Measurements from ENCODE around the gene UBE2A. TPM values are rescaled to one million over a fixed set of nuclear protein-coding genes. Genes with fewer than 3 reads are reported as not detected.
A peak's percentile ranks its signal among the peaks of the same experiment; 100 is the strongest.

UBE2A gene
- total and polyA plus RNA-seq, 12 donors = 51.7 to 77.7 (median 67.1) TPM

- Histone ChIP-seq H3K4me1 (peaks cover 0 to 34% (median 8%) of the 10 kb centered on the region in 9 donors), H3K36me3 (peaks cover 0 to 27% (median 0%) of the 10 kb centered on the region in 9 donors), H3K27ac (no peak overlapping the region), H3K9me3 (no peaks in the 10 kb centered on the region), H3K4me3 (no peak overlapping the region), H3K27me3 (no peaks in the 10 kb centered on the region)
- TF ChIP-seq, protein P1, sequence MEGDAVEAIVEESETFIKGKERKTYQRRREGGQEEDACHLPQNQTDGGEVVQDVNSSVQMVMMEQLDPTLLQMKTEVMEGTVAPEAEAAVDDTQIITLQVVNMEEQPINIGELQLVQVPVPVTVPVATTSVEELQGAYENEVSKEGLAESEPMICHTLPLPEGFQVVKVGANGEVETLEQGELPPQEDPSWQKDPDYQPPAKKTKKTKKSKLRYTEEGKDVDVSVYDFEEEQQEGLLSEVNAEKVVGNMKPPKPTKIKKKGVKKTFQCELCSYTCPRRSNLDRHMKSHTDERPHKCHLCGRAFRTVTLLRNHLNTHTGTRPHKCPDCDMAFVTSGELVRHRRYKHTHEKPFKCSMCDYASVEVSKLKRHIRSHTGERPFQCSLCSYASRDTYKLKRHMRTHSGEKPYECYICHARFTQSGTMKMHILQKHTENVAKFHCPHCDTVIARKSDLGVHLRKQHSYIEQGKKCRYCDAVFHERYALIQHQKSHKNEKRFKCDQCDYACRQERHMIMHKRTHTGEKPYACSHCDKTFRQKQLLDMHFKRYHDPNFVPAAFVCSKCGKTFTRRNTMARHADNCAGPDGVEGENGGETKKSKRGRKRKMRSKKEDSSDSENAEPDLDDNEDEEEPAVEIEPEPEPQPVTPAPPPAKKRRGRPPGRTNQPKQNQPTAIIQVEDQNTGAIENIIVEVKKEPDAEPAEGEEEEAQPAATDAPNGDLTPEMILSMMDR (IDR thresholded peaks at IDR 0.05) = no peak
- ATAC-seq (no peak), DNase-seq (no peak)
- intact Hi-C loops (cut with DNase I) = loop anchor here in 1 of 10 donors (10.0 kb wide), 1 partner anchor 65 kb away; no protein-coding TSS in a partner anchor
Observed at GRCh38 chrX:119579414-119579813, 5.1 kb downstream of the UBE2A start.

DNA sequence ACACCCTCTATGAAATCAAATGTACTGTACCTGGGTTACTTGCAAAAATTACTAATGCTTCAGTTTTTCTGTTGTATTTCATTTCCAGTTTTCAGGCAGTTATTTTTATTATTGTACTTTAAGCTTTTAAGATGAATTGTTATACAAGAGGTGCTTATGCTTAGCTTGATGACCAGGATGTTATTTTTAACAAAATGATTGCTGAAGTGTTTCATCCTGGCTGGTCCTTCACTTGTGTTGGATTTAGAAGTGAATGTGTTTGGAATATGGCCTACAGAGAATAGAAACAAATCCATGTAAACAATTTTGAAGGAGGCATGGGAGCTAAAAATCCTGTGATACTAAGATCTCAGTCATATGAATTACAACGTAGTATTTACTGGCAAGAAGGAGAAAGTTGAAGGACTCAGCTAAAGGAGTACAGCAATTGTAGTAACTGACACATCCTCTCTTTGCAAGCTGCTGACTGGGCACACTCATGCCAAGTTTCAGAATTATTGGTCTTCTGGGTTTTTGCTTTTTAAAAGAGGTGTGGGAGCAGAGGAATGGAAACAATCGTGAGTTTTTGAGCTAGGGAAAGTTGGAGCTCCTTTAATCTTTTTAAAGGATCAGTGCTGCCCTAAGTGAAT is 9.2 kb downstream of the UBE2A start:
- peaks cover 0 to 13% (median 0%) of the 10 kb centered on the region in 9 donors for H3K4me1 ChIP-seq
- peaks cover 0 to 17% (median 0%) of the 10 kb centered on the region in 9 donors for H3K36me3 ChIP-seq
- H3K27me3 ChIP-seq = no peaks in the 10 kb centered on the region
- intact Hi-C loops (cut with DNase I) = no loop called here
- 45 to 46% methylated on average over 2 of the region's 2 CpGs for WGBS, 2 donors
- TF ChIP-seq, protein P1 (IDR thresholded peaks at IDR 0.05) = no peak
- DNase-seq = no peak
- H3K9me3 ChIP-seq = no peaks in the 10 kb centered on the region
- ATAC-seq = peak in 4 of 8 donors; percentile 65 to 82 (median 72)
- H3K4me3 ChIP-seq = no peak overlapping the region
- H3K27ac ChIP-seq = peak overlapping the region in 6 of 10 donors; percentile 25 to 74 (median 57)

- no peaks in the 10 kb centered on the region for H3K27me3 ChIP-seq
- no peak overlapping the region for H3K4me3 ChIP-seq
- intact Hi-C loops (cut with DNase I) = no loop called here
- WGBS, 2 donors = 91 to 95% methylated on average over 5 of the region's 5 CpGs
- peaks cover 0 to 44% (median 13%) of the 10 kb centered on the region in 9 donors for H3K36me3 ChIP-seq
- DNase-seq (no peak), ATAC-seq (no peak)
- no peak overlapping the region for H3K27ac ChIP-seq
- H3K9me3 ChIP-seq = no peaks in the 10 kb centered on the region
- no peaks in the 10 kb centered on the region for H3K4me1 ChIP-seq
- TF ChIP-seq, protein P1 (IDR thresholded peaks at IDR 0.05) = no peak
Observed at GRCh38 chrX:119589810-119590209, 15.4 kb downstream of the UBE2A start.

DNA sequence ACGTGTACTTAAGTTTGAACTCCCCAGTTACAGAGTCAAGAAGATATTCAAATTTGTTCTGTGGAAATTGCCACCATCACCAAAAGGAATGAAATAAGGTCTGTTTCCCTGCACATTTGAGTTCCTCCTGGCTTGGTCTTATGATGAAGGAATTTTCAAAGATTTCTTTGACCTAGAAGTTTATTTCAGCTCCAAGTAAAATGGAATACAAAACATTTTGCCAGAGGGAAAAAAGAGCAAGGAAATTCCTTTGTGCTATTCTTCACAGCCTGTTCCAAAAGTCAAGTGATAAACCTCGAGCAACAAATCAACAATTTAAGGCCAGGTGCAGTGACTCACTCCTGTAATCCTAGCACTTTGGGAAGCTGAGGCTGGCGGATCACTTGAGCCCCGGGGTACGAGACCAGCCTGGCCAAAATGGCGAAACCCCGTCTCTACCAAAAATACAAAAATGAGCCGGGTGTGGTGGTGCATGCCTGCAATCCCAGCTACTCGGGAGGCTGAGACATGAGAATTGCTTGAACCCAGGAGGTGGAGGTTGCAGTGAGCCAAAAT is 28.4 kb downstream of the UBE2A start:
- TF ChIP-seq, protein P1 (IDR thresholded peaks at IDR 0.05) = no peak
- intact Hi-C loops (cut with DNase I) = no loop called here
- peaks cover 0 to 8% (median 0%) of the 10 kb centered on the region in 9 donors for H3K36me3 ChIP-seq
- no peak overlapping the region for H3K4me3 ChIP-seq
- no peak for DNase-seq
- H3K27ac ChIP-seq = no peak overlapping the region
- 82% methylated on average over 9 of the region's 9 CpGs for WGBS, 2 donors
- ATAC-seq = no peak
- no peaks in the 10 kb centered on the region for H3K27me3 ChIP-seq
- H3K9me3 ChIP-seq = no peaks in the 10 kb centered on the region
- peaks cover 0 to 8% (median 0%) of the 10 kb centered on the region in 9 donors for H3K4me1 ChIP-seq
